Suprapubic skin (tissue), 4 donors: ENCODE measurements around the gene GIMAP5. TPM values are rescaled to one million over a fixed set of nuclear protein-coding genes. Genes with fewer than 3 reads are reported as not detected.

ENCODE experiments used
- DNase-seq, 2 donors: peaks; one replicate each; pipeline ENCODE4 v3.0.0-alpha.2; 2019; ENCODE audit warnings: low spot score in 2 of 2
- H3K27ac ChIP-seq: fragments of 200-600 bp; sonication (generic); one replicate; pipeline ENCODE4 v1.5.1; 2019
- H3K27me3 ChIP-seq: fragments of 200-600 bp; sonication (generic); one replicate; pipeline ENCODE4 v1.5.1; 2019
- H3K36me3 ChIP-seq: fragments of 200-600 bp; sonication (generic); one replicate; pipeline ENCODE4 v1.5.1; 2019
- H3K4me1 ChIP-seq: fragments of 200-600 bp; sonication (generic); one replicate; pipeline ENCODE4 v1.5.1; 2019
- H3K4me3 ChIP-seq: fragments of 200-600 bp; sonication (generic); one replicate; pipeline ENCODE4 v1.5.1; 2019; ENCODE audit warnings: mild to moderate bottlenecking
- H3K9me3 ChIP-seq: fragments of 200-600 bp; sonication (generic); one replicate; pipeline ENCODE4 v1.5.1; 2019
- EP300 ChIP-seq: sonication (generic); formaldehyde crosslinking; IDR thresholded peaks from one replicate; pipeline ENCODE4 v1.6.1; 2017; ENCODE audit warnings: antibody characterized with exemption
- POLR2A ChIP-seq, 2 donors: fragments of 450-650 bp; IDR thresholded peaks; one replicate each; pipeline ENCODE4 v1.6.1; 2017; ENCODE audit warnings: antibody characterized with exemption in 2 of 2, mild to moderate bottlenecking in 2 of 2, moderate library complexity in 2 of 2
- POLR2AphosphoS5 ChIP-seq, 3 donors: sonication (generic); formaldehyde crosslinking; IDR thresholded peaks; one replicate each; pipeline ENCODE4 v1.6.1; 2017; ENCODE audit warnings: antibody characterized with exemption in 3 of 3
- WGBS: methylation state at CpG from one replicate; pipeline ENCODE4 v1.1.5; 2018; 5-methylcytosine and 5-hydroxymethylcytosine counted together
- total RNA-seq, 4 donors: library from RNA; depleted of rRNA; stranded (reverse); fragments of >200 nt; gene quantifications; one replicate each; pipeline ENCODE4 v1.1.0, GENCODE V29; 2016
- TF ChIP-seq, protein P1 (sequence below), 2 donors: fragments of 200-600 bp in 1 of 2; fragments of 450-650 bp in 1 of 2; sonication (generic) in 1 of 2; IDR thresholded peaks; one replicate each; pipeline ENCODE4 v1.5.1; 2016 to 2019; ENCODE audit warnings: antibody characterized with exemption in 2 of 2, mild to moderate bottlenecking in 1 of 2, moderate library complexity in 1 of 2

The GIMAP5 gene
- total RNA-seq, 4 donors from 2014 or later: 2.8 to 15.0 (median 7.7) TPM

DNA sequence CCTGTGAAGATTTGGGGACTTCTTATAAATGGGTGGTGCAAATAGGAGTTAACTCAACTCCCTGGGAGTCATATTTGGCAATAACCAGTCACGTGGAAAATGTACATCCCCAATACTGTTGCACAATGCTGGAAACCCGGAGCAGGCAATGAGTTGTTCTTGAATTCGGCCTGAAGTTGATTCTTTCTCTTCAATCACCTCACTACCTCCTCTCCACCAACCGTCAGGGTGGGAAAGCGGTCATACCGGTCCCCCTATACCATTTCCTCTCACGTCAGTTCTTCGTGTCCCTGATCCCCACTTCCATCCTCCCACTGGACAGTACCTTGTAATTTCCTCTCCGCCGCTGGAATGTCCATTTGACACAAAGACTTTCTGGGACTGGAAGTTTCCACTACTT, 2.8 kb downstream of the GIMAP5 start:
- DNase-seq: no peak
- Histone ChIP-seq H3K4me3 (peak overlapping the region; percentile 48), H3K4me1 (peaks cover 5% of the 10 kb centered on the region), H3K9me3 (no peaks in the 10 kb centered on the region), H3K36me3 (peaks cover 5% of the 10 kb centered on the region), H3K27ac (no peak overlapping the region), H3K27me3 (no peaks in the 10 kb centered on the region)
- WGBS: 71% methylated on average over 10 of the region's 10 CpGs
- TF ChIP-seq EP300 (no peak), POLR2A (IDR thresholded peaks at IDR 0.05) (no peak), POLR2AphosphoS5 (IDR thresholded peaks at IDR 0.05) (no peak)
- TF ChIP-seq, protein P1, sequence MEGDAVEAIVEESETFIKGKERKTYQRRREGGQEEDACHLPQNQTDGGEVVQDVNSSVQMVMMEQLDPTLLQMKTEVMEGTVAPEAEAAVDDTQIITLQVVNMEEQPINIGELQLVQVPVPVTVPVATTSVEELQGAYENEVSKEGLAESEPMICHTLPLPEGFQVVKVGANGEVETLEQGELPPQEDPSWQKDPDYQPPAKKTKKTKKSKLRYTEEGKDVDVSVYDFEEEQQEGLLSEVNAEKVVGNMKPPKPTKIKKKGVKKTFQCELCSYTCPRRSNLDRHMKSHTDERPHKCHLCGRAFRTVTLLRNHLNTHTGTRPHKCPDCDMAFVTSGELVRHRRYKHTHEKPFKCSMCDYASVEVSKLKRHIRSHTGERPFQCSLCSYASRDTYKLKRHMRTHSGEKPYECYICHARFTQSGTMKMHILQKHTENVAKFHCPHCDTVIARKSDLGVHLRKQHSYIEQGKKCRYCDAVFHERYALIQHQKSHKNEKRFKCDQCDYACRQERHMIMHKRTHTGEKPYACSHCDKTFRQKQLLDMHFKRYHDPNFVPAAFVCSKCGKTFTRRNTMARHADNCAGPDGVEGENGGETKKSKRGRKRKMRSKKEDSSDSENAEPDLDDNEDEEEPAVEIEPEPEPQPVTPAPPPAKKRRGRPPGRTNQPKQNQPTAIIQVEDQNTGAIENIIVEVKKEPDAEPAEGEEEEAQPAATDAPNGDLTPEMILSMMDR (IDR thresholded peaks at IDR 0.05): no peak

DNA sequence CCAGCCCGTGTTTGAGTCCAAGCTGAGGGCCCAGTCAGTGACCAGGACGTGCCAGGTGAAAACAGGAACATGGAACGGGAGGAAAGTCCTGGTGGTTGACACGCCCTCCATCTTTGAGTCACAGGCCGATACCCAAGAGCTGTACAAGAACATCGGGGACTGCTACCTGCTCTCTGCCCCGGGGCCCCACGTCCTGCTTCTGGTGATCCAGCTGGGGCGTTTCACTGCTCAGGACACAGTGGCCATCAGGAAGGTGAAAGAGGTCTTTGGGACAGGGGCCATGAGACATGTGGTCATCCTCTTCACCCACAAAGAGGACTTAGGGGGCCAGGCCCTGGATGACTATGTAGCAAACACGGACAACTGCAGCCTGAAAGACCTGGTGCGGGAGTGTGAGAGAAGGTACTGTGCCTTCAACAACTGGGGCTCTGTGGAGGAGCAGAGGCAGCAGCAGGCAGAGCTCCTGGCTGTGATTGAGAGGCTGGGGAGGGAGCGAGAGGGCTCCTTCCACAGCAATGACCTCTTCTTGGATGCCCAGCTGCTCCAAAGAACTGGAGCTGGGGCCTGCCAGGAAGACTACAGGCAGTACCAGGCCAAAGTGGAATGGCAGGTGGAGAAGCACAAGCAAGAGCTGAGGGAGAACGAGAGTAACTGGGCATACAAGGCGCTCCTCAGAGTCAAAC, 5.2 kb downstream of the GIMAP5 start:
- Histone ChIP-seq H3K27ac (no peak overlapping the region), H3K4me3 (no peak overlapping the region), H3K27me3 (no peaks in the 10 kb centered on the region), H3K4me1 (no peaks in the 10 kb centered on the region), H3K9me3 (no peaks in the 10 kb centered on the region), H3K36me3 (peaks cover 5% of the 10 kb centered on the region)
- TF ChIP-seq EP300 (no peak), POLR2AphosphoS5 (IDR thresholded peaks at IDR 0.05) (no peak), POLR2A (IDR thresholded peaks at IDR 0.05) (no peak)
- TF ChIP-seq, protein P1 (IDR thresholded peaks at IDR 0.05): no peak
- no peak for DNase-seq
- WGBS: 87% methylated on average over 10 of the region's 14 CpGs

DNA sequence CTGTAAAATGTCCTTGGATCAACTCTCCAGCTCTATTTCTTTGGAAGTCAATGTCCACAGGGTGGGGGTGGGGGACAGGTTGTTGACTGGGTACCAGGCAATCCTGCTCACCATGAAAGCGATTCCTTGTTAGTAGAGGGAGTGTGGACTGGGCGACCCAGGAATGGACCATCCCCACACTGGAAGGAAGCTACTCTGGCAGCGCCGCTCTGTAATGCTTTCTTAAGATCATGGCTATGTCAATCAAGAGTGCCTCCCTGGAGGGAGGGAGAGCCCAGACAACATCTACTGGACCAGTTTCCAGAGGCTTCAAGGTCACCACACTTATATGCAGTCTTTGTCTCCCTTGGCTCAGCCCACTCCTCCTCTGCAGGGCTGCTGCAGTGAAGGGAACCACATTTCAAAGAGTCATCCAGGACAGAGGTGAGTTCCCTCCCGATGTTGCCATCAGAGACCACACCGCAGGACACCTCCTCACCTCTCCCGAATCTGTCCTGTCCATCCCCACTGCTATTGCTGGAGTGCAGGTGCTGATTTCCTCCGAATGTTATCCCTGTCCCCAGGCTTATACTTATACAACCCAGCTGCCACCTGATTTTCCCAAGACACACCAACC, 6.9 kb downstream of the GIMAP5 start:
- Histone ChIP-seq H3K36me3 (peaks cover 5% of the 10 kb centered on the region), H3K4me1 (no peaks in the 10 kb centered on the region), H3K4me3 (no peak overlapping the region), H3K9me3 (no peaks in the 10 kb centered on the region), H3K27me3 (no peaks in the 10 kb centered on the region), H3K27ac (no peak overlapping the region)
- 72% methylated on average over 5 of the region's 8 CpGs for WGBS
- DNase-seq: no peak
- TF ChIP-seq EP300 (no peak), POLR2AphosphoS5 (IDR thresholded peaks at IDR 0.05) (no peak), POLR2A (IDR thresholded peaks at IDR 0.05) (no peak)
- TF ChIP-seq, protein P1 (IDR thresholded peaks at IDR 0.05): no peak

DNA sequence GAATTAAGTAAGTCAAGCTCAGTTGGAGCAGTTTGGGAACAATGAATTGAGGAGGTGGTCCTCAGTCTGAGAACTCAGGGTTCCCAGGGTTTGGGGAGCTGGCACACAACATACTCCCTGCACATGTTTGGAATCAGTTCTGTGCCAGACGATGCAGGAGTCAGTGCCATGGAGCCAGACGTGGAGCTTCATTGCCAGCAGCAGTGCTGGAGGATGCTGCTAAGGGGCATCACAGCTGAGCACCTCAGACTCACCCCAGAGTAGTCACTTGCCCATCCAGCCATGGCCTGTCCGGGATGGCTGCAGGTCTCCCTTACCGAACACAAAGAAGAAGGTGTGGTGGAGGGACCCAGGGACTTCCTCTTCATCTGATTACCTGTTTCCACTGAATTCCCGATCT, 7.9 kb downstream of the GIMAP5 start:
- Histone ChIP-seq H3K36me3 (peaks cover 5% of the 10 kb centered on the region), H3K9me3 (no peaks in the 10 kb centered on the region), H3K4me3 (no peak overlapping the region), H3K27ac (no peak overlapping the region), H3K27me3 (no peaks in the 10 kb centered on the region), H3K4me1 (no peaks in the 10 kb centered on the region)
- DNase-seq: no peak
- 85% methylated on average over 4 of the region's 5 CpGs for WGBS
- TF ChIP-seq EP300 (no peak), POLR2AphosphoS5 (IDR thresholded peaks at IDR 0.05) (no peak), POLR2A (IDR thresholded peaks at IDR 0.05) (no peak)
- TF ChIP-seq, protein P1 (IDR thresholded peaks at IDR 0.05): no peak

DNA sequence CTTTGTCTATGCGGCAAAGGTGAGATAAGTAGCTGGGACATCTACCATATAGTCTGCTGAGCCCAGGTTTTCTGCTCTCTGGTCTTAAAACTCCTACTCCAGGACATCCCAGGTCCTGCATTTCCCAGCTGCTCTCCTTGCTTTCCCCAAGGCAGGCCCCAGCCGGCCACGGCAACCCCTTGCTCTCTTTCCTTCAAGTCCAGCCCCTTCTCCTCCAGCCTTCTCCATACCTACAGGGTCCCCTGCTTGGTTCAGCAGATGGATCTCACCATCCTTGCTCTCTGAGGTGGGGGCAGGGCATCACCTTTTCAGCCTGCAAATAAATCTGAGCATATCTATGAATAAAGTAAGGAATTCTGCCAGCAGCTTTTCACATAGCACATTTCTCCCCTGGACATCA, 8.7 kb downstream of the GIMAP5 start:
- WGBS: 76% methylated on average over 3 of the region's 3 CpGs
- no peak overlapping the region for H3K4me3 ChIP-seq
- DNase-seq: no peak

More for the DNA sequence above, 8.7 kb downstream of the GIMAP5 start:
- H3K27ac ChIP-seq: no peak overlapping the region
- TF ChIP-seq POLR2A (IDR thresholded peaks at IDR 0.05): no peak
- TF ChIP-seq POLR2AphosphoS5 (IDR thresholded peaks at IDR 0.05): no peak
- TF ChIP-seq, protein P1 (IDR thresholded peaks at IDR 0.05): no peak
- TF ChIP-seq EP300: no peak
- no peaks in the 10 kb centered on the region for H3K4me1 ChIP-seq
- no peaks in the 10 kb centered on the region for H3K9me3 ChIP-seq
- H3K36me3 ChIP-seq: peaks cover 5% of the 10 kb centered on the region
- H3K27me3 ChIP-seq: no peaks in the 10 kb centered on the region
